ENCODE data around the gene ASTN2.

Gene ASTN2

DNA sequence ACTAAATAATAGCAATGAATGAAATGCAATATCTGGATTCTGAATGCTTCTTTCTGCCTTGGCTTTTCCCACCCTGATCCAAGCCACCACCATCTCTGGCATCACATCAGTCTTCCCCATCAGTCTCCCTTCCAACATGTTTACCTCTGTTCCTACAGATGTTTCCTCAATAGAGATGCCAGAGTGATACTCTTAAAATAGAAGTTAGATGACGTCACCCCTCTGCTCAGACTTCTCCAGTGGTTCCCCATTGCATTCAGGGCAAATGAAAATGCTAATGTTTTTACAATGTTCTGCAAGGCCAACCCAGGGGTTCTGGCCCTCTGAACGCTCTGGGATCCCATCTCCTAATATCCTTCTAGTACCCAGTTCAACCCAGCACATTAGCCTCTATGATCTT lies 422.0 kb downstream of the ASTN2 start:
- DNase-seq = no peak

GRCh38 chr9:116991051-116991450 lies 423.8 kb downstream of the ASTN2 start:
- DNase-seq = no peak

DNA sequence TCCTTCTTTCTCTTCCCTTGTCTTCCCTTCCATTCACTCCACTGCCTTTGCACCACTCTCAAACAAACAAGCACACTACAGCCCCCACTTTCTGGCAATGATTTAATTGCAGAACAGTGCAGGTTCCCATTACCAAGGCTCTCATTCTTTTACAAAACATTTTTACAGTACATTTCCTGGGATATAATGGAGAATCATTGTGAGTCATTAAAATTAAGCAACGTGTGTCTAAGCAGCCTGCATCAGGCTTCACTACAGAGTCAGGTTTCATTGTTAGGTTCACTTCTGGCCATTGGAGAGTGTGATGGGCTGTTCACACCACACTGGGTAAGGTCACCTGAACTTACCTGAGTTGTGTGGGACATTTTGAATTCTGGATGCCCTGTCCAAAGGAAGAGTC lies 424.3 kb downstream of the ASTN2 start:
- DNase-seq = no peak

GRCh38 chr9:116987721-116988485 lies 427.0 kb downstream of the ASTN2 start:
- DNase-seq = no peak

DNA sequence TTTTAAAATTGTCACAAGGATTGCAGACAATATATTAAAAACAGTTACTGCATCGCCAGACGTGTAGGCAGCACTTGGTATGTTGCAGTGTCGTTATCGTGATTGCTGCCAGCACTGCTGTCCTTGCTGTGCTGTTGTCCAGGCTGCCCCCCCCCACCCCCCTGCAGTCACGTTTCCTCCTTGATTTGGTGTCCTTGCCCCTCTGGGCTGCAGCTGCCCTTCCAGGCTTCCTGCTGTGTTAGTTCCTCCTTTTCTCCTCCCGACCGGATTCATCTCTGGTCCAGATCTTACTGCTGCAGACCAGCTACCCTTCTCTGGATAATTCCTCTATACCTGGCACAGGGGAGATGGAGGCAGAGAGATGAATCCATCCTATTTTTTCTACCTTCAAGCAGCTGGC lies 428.8 kb downstream of the ASTN2 start:
- DNase-seq = no peak

DNA sequence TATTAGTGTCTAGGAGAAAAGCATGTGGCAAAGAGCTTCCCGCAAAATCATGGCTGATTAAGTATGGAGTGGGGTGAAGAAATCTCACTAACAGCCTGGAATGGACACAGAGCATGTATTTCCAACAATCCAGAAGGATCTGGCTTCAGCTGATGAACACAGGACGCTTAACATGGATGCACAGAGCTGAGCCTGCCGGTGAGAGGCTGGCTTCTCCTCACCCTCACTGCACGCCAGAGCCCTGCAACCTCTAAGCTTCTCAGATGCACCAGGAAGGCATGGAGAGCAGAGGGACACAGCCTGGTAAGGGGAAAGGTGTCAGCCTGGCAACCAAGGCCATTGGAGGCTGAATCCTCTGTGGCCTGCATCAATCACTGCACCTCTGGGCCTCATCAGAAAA lies 429.3 kb downstream of the ASTN2 start:
- DNase-seq = no peak

DNA sequence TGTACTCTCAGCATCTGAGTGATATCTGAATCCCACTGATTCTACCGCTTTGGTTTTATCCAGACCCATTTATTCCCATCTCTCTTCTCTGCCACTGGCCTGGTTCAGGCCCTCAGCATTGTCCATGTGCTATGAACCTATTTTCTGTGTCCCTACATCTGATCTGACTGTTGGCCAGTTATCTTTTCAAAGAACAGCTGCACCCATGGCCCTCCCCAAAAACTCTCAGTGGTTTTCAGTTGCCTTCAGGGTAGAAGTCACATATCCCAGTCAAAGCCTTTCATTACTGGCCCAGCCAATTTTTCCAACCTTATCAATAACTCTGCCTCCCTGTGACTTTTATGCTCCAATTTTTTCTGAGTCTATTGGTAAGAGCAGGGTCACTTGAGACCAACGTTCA lies 430.7 kb downstream of the ASTN2 start:
- DNase-seq = no peak

- DNase-seq = no peak
Measured at GRCh38 chr9:116980582-116981120, 434.2 kb downstream of the ASTN2 start.

DNA sequence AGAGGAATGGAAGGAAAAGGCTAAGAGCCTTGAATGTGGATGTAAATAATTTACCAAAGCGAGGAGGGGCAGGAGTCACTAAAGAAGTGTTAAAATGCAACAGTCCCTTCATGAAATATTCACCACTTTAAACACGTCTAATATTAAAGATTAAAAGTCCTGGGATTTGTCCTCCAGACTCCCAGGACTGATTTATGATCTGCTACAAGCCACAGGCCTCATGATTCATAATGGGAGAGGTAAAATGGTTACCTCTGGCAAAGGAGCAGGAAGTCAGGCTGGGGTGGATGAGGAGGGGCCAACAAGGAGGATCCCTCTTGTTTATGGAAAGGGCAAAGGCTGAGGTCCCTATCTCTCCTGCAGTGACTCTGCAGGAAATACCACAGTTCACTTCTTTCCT lies 435.4 kb downstream of the ASTN2 start:
- no peak for DNase-seq

DNA sequence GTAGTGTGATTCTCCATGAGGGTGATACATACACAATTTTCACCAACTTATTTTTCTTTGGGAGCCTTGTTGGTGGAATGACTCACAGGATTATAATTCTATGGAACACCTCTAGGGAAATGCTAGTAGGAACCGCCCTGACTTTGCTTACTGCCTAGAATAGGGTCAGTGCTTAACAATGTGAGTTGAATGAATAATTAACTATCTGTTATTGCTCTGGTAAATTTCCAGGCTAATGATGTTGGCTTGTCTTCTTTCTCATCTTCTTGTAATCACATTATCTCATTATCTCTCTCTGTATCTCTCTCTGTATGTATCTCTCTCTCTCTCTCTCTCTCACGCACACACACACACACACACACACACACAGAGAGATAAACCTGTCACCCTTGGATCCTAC lies 436.7 kb downstream of the ASTN2 start:
- DNase-seq = no peak

DNA sequence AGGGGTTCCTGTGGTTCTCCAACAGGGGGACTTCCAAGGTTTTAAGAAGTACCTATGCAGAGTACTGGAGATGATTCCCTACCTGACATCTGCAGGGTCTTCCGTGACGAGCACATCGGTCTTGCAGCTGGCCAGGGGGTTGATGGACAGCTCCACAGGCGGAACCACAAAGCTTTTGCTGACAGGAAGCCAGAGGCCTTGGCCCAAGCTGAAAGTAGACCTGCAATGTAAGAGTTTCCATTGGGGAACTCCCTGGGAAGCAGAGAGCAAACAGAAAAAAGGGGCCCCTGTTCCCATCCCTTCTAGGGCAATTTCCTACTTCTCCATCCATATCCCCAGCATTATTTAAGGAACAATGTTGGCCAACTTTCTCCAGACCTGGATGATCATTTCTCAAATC lies 439.7 kb downstream of the ASTN2 start:
- DNase-seq = no peak

DNA sequence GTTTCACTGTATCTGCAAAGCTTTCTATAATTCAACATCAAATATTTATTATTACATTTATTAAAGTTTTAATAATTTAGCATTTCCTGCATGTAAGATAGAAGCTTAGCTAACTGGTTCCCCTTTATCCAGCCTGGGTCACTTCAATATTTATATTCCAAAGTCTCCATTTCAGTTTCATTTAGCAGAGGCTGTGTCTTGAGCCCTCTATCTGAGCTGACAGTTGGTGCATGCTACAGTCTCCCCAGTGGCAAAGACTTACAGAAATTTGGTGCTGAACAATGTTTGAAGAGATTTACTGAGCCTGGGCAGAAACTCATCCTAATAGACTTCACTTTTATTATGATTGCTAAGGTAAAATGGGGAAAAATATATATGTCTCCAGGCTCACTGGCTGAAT lies 448.7 kb downstream of the ASTN2 start:
- DNase-seq = no peak

DNA sequence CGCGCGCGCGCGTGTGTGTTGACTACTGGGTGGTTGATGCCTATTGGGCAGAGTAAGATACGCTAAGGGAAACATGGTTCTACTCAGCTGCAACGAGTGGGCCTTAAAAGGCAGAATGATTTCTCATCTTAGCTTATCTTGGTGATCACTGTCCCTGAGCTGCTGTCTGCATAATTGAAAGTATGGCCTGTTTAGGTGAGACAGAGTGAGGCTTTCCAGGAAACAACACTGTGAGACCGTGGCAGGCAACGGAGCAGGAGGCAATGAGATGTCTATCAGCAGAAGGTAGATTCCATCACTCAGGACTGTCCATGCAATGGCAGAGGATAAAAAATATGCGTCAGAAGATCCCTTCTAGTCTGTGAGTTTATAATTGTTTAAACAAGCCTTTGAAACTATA lies 450.6 kb downstream of the ASTN2 start:
- no peak for DNase-seq

- no peak for DNase-seq
Measured at GRCh38 chr9:116959809-116960208, 455.0 kb downstream of the ASTN2 start.

DNA sequence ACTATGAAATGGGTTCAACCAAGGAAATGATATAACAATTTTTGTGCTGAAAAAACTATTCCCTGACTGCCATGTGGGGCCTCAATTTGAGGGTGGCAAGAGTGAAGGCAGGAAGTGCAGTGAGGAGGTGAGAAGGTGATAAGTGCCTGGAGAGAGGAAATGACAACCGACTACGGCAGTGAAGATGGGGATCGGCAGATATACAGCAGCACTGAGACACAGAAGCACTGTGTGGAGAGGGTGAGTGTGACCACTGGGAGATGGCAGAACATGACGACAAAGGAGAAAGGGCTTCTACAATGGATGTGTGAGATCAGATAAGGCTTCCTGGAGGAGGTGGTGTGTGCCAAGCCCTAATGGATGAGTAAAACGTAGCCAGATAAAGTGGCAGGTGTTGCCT lies 456.0 kb downstream of the ASTN2 start:
- no peak for DNase-seq

GRCh38 chr9:116954731-116955130 lies 460.1 kb downstream of the ASTN2 start:
- no peak for DNase-seq

- DNase-seq = no peak
Measured at GRCh38 chr9:116953271-116953670, 461.6 kb downstream of the ASTN2 start.

DNA sequence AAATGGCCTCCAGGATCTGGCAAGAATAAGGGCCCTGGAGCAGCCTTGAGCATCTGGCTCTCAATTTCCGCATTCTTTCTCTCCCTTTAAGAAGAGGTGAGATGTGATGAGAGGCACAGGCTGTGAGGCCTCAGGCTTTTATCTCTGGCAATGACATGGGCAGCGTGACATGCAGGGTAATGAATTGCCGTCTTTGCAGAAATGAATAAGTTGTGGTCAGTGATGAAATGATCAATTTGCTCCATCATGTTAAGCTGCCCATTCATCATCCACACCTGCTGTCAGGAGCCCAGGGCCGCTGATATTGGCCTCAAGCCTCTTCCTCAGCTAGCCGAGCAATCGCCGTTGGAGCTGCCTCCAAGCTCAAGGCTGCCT lies 462.4 kb downstream of the ASTN2 start:
- no peak for DNase-seq

GRCh38 chr9:116951588-116952435 lies 463.0 kb downstream of the ASTN2 start:
- DNase-seq = no peak

DNA sequence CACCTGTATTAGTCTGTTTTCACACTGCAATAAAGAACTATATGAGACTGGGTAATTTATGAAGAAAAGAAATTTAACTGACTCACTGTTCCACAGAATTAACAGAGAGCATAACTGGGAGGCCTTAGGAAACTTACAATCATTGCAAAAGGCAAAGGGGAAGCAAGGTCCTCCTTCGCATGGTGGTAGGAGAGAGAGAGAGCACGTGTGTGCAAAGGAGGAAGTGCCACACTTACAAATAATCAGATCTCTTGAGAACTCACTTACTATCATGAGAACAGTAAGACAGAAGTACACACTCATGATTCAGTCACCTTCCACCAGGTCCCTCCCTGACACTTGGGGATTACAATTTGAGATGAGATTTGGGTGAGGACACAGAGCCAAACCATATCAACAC lies 469.0 kb downstream of the ASTN2 start:
- no peak for DNase-seq

GRCh38 chr9:116944714-116945534 lies 469.9 kb downstream of the ASTN2 start:
- DNase-seq = no peak

DNA sequence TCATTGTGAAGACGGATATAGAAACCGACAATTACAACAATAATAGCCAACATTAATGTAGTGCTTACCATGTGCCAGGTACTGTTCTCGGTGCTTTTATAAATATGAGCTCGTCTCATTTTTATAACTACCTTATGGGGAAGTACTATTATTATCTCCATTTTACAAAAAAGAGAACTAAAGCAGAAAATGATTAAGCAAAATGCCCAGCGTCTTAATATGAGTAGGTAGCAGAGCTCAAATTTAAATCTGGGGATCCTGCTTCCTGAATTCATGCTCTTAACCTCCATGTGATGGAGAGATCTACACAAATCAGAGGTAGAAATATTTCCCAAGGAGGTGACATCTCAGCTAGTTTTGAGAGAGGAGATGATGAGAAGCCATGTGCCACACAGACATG lies 470.9 kb downstream of the ASTN2 start:
- no peak for DNase-seq

- no peak for DNase-seq
Measured at GRCh38 chr9:116942593-116943061, 472.2 kb downstream of the ASTN2 start.

Measured in activated CD8-positive, alpha-beta memory T cell treated with anti-CD3 and anti-CD28 coated beads, Interleukin-2, amount 50 U/mL, for 4 hours (primary cell).